Loucy (cell line): ENCODE measurements around the gene SCO2.

Source experiments
- H2AFZ ChIP-seq: fragments of 200-600 bp; sonication (generic); 2 replicates; pipeline ENCODE4 v1.6.0; 2016; ENCODE audit warnings: antibody characterized with exemption, mild to moderate bottlenecking, low read length, moderate library complexity
- H3F3A ChIP-seq: fragments of 200-600 bp; 2 replicates; pipeline ENCODE4 v1.6.0; 2016; ENCODE audit warnings: antibody characterized with exemption, low read depth, mild to moderate bottlenecking
- H3K27me3 ChIP-seq: fragments of 200-600 bp; sonication (generic); 2 replicates; pipeline ENCODE4 v1.6.1; 2014; ENCODE audit warnings: low read length, mild to moderate bottlenecking; ENCODE audit not compliant: insufficient read depth, poor library complexity, severe bottlenecking
- H3K36me3 ChIP-seq: fragments of 200-600 bp; sonication (generic); 2 replicates; pipeline ENCODE4 v1.6.1; 2016; ENCODE audit warnings: low read length; ENCODE audit not compliant: insufficient read depth
- H3K4me1 ChIP-seq: fragments of 200-600 bp; sonication (generic); 2 replicates; pipeline ENCODE4 v1.5.1; 2014; ENCODE audit warnings: low read length, mild to moderate bottlenecking; ENCODE audit not compliant: insufficient read depth, poor library complexity, severe bottlenecking
- H3K4me2 ChIP-seq: fragments of 200-600 bp; sonication (generic); 2 replicates; pipeline ENCODE4 v1.6.0; 2014; ENCODE audit warnings: antibody characterized with exemption, low read length, low read depth, mild to moderate bottlenecking; ENCODE audit not compliant: poor library complexity, severe bottlenecking
- H3K4me3 ChIP-seq: fragments of 200-600 bp; sonication (generic); 2 replicates; pipeline ENCODE4 v1.5.1; 2014; ENCODE audit warnings: low read length, mild to moderate bottlenecking, mixed read lengths; ENCODE audit not compliant: poor library complexity, severe bottlenecking
- H3K79me2 ChIP-seq: fragments of 200-600 bp; sonication (generic); 2 replicates; pipeline ENCODE4 v1.6.1; 2014; ENCODE audit warnings: low read length; ENCODE audit not compliant: insufficient read depth
- H3K9ac ChIP-seq: fragments of 200-600 bp; sonication (generic); 2 replicates; pipeline ENCODE4 v1.6.0; 2014; ENCODE audit warnings: mild to moderate bottlenecking, low read depth, low read length, moderate library complexity; ENCODE audit not compliant: poor library complexity, severe bottlenecking
- H3K9me2 ChIP-seq: fragments of 200-600 bp; sonication (generic); replicated peaks from 2 replicates; pipeline ENCODE4 v1.6.1; 2016; ENCODE audit warnings: low read depth, low read length, mixed read lengths
- H3K9me3 ChIP-seq: fragments of 200-600 bp; sonication (generic); 2 replicates; pipeline ENCODE4 v1.6.1; 2014; ENCODE audit warnings: mild to moderate bottlenecking, antibody characterized with exemption, low read length, low read depth; ENCODE audit not compliant: insufficient read depth
- H4K20me1 ChIP-seq: fragments of 200-600 bp; sonication (generic); 2 replicates; pipeline ENCODE4 v1.6.0; 2014; ENCODE audit warnings: antibody characterized with exemption, low read length, mild to moderate bottlenecking; ENCODE audit not compliant: insufficient read depth, poor library complexity, severe bottlenecking
- CTCF ChIP-seq: fragments of 200-600 bp; sonication (generic); conservative IDR thresholded peaks from 2 replicates; pipeline ENCODE4 v1.5.1; 2014; ENCODE audit warnings: mild to moderate bottlenecking, antibody characterized with exemption, low read length
- EZH2phosphoT487 ChIP-seq: fragments of 200-600 bp; IDR thresholded peaks from 2 replicates; pipeline ENCODE4 v1.6.1; 2018; ENCODE audit warnings: antibody characterized with exemption, mild to moderate bottlenecking, moderate library complexity, borderline replicate concordance

The SCO2 gene

GRCh38 chr22:50502628-50503474 lies 22.5 kb downstream of the SCO2 start:
- TF ChIP-seq CTCF, result no peak
- no peak for TF ChIP-seq EZH2phosphoT487

GRCh38 chr22:50502096-50502495 lies 23.3 kb downstream of the SCO2 start:
- Histone ChIP-seq H4K20me1 (no peaks in the 10 kb centered on the region), H3K4me1 (no peaks in the 10 kb centered on the region), H3K27me3 (no peaks in the 10 kb centered on the region), H3K9me2 (no peaks in the 10 kb centered on the region), H3K79me2 (peaks cover 22% of the 10 kb centered on the region; the same call in 1 of the 2 replicates), H3K9ac (no peak overlapping the region), H2AFZ (no peak overlapping the region), H3F3A (no peaks in the 10 kb centered on the region), H3K4me3 (no peak overlapping the region), H3K4me2 (no peak overlapping the region), H3K9me3 (no peaks in the 10 kb centered on the region), H3K36me3 (no peaks in the 10 kb centered on the region)
- TF ChIP-seq EZH2phosphoT487, result no peak
- no peak for TF ChIP-seq CTCF

More at GRCh38 chr22:50502628-50503474, 22.5 kb downstream of the SCO2 start:
- Histone ChIP-seq H3K4me2 (no peak overlapping the region), H3K36me3 (no peaks in the 10 kb centered on the region), H3K9me3 (no peaks in the 10 kb centered on the region), H3K9me2 (no peaks in the 10 kb centered on the region), H3K27me3 (no peaks in the 10 kb centered on the region), H3K4me3 (no peak overlapping the region), H3K4me1 (no peaks in the 10 kb centered on the region), H3K79me2 (peaks cover 26% of the 10 kb centered on the region; the same call in 1 of the 2 replicates), H2AFZ (no peak overlapping the region), H4K20me1 (no peaks in the 10 kb centered on the region), H3F3A (no peaks in the 10 kb centered on the region), H3K9ac (no peak overlapping the region)

- H4K20me1 ChIP-seq, result no peaks in the 10 kb centered on the region
- no peaks in the 10 kb centered on the region for H3K27me3 ChIP-seq
- TF ChIP-seq CTCF (no peak), EZH2phosphoT487 (no peak)
- no peak overlapping the region for H3K4me2 ChIP-seq
- no peaks in the 10 kb centered on the region for H3K9me3 ChIP-seq
- no peaks in the 10 kb centered on the region for H3K36me3 ChIP-seq
- H3K79me2 ChIP-seq, result peaks cover 6% of the 10 kb centered on the region; the same call in 1 of the 2 replicates
- H3K9me2 ChIP-seq, result no peaks in the 10 kb centered on the region
- no peak overlapping the region for H2AFZ ChIP-seq
- no peaks in the 10 kb centered on the region for H3F3A ChIP-seq
- no peaks in the 10 kb centered on the region for H3K4me1 ChIP-seq
- no peak overlapping the region for H3K4me3 ChIP-seq
- no peak overlapping the region for H3K9ac ChIP-seq
Measured at GRCh38 chr22:50500452-50500851, 24.9 kb downstream of the SCO2 start.
